ENCODE results near the gene NDUFS6.

DNA sequence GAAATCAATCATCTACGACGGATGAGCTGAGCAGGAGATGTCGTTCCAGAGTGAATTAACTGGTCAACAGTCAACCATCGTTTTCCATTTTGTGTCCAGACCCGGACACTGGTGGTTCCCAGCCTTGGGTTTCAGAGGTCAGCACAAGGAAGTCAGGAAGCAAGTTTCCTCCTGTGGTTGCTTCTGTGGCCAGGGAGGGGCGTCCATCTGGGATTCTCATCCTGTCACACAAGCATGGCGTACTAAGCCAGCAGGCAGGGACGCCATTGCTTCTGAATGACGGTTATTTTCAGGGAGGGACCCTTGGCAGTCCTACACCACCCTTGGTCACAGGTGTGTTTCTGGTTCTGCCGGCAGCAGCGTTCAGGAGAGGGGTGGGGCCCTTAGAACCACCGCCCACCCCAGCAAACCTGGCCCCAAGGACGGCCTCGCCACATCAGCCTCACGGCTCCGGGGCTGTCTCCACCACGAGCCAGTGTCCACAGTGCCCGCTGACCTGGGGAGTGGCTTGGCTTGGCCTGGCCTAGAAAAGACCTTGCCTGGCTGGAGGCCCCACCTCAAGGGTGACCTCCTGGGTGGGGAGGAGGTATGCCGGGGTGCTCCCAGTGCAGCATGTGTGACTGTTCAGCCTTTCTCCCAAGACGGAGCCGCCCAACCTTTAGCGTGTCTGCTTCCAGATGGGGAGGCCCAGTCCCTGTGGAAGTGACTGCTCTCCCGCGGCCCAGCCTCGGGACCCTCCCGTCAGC is 25.2 kb downstream of the NDUFS6 start:
- TF ChIP-seq, protein P1, sequence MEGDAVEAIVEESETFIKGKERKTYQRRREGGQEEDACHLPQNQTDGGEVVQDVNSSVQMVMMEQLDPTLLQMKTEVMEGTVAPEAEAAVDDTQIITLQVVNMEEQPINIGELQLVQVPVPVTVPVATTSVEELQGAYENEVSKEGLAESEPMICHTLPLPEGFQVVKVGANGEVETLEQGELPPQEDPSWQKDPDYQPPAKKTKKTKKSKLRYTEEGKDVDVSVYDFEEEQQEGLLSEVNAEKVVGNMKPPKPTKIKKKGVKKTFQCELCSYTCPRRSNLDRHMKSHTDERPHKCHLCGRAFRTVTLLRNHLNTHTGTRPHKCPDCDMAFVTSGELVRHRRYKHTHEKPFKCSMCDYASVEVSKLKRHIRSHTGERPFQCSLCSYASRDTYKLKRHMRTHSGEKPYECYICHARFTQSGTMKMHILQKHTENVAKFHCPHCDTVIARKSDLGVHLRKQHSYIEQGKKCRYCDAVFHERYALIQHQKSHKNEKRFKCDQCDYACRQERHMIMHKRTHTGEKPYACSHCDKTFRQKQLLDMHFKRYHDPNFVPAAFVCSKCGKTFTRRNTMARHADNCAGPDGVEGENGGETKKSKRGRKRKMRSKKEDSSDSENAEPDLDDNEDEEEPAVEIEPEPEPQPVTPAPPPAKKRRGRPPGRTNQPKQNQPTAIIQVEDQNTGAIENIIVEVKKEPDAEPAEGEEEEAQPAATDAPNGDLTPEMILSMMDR (IDR thresholded peaks at IDR 0.05) = no peak
- TF ChIP-seq POLR2A (IDR thresholded peaks at IDR 0.05) = no peak
